Epithelial cell of esophagus (primary cell): ENCODE measurements around the gene CALML5.

Experiments used
- DNase-seq: peaks from one replicate; pipeline ENCODE4 v3.0.0; 2010; ENCODE audit warnings: low read depth
- H3K4me3 ChIP-seq: 2 replicates; pipeline ENCODE4 v1.5.1; 2011; ENCODE audit warnings: mild to moderate bottlenecking, low read length, control low read depth
- CTCF ChIP-seq: IDR thresholded peaks from 2 replicates; pipeline ENCODE4 v1.5.1; 2011; ENCODE audit warnings: low read depth, mild to moderate bottlenecking, low read length, control low read depth, inconsistent platforms; ENCODE audit not compliant: insufficient read depth; ENCODE audit errors: missing control alignments

CALML5 gene

GRCh38 chr10:5538446-5538845 is 39.1 kb upstream of the CALML5 start:
- DNase-seq, result peak; percentile 82
- H3K4me3 ChIP-seq, result no peak overlapping the region

GRCh38 chr10:5537684-5538083 is 38.3 kb upstream of the CALML5 start:
- no peak for TF ChIP-seq CTCF
- no peak overlapping the region for H3K4me3 ChIP-seq
- DNase-seq, result no peak

More at GRCh38 chr10:5538446-5538845, 39.1 kb upstream of the CALML5 start:
- no peak for TF ChIP-seq CTCF

GRCh38 chr10:5536486-5537081 is 37.2 kb upstream of the CALML5 start:
- no peak overlapping the region for H3K4me3 ChIP-seq
- no peak for DNase-seq
- no peak for TF ChIP-seq CTCF

DNA sequence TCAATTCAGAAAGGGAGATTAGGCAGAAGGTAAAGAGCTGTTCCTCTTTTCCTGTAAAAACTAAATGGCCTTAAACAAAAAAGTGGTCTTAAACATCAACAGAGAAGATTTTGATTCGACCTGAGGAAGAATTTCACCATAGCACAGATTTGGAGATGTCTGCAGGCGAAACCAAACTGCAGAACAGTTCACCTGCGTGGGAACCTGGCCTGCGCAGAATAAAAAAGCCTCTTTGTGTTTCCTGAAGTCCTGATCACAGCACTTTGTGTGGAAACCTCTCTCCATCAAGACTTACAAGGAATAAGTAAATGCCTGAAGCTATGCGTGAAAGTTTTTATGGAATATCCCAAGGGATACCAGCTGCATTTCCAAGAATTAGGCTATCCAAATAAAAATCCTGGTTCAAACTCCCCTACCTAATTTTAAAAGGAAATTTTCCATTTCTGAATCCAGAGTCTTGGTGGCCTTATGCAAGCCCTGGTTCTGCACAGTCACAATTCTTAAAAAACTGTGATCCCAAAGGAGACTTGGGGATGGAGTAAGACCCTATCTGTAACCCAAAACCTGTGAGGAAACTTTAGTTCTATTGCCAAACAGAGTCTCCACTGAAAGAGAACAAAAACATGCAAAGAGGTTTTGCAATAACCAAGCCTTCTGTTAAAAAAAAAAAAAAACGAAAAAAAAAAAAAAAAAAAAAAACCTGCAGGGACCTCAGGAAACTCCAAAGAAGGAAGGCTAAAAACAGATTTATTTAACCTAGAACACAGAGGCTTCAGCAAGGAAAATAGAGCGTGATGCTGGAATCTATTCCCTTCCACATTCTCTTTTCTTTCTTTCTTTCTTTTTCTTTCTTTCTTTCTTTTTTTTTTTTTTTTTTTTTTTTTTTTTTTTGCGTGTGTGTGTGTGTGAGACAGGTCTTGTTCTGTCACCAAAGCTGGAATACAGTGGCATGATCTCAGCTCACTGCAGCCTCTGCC is 35.8 kb upstream of the CALML5 start:
- H3K4me3 ChIP-seq, result no peak overlapping the region
- DNase-seq, result peak; percentile 56
- TF ChIP-seq CTCF, result no peak

DNA sequence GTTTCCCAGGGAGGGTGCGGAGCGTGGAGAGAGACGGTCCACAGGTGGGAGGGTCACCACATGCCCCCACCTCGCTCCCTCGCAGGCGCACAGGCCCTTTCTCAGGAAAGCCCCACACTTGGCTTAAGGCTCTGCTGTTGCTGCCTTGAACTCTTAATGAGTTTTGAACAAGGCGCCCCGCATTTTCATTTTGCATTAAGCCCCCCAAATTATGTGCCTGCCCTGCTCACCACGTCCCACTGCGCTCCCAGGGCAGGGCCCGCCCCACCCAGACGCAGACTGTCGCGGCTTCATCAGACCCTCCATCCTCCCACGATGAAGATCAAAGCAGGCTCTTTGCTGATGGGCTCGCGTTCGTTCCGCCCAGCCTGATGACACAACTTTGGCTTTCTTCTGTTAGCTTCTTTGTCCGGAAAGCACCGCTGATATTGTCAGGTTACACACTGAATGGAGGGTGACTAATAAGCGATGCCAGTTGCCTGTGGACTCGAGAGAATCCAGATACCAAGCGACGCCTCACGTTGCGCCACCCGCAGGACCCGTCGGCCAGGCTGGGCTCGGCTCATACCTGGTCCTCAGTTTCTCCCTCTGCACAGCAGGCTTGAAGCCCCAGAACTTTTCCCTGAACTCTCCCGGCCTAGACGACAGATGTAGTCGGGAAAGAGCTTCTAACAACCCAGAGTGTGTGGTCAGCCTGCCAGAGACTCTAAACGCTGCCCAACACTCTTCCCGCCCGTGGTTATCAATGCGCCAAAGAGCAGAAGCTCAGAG is 34.9 kb upstream of the CALML5 start:
- TF ChIP-seq CTCF, result no peak
- H3K4me3 ChIP-seq, result no peak overlapping the region
- peak; percentile 95 for DNase-seq

- no peak for TF ChIP-seq CTCF
- no peak for DNase-seq
- no peak overlapping the region for H3K4me3 ChIP-seq
Observed at GRCh38 chr10:5533098-5533731, 33.8 kb upstream of the CALML5 start.
